ENCODE results near the gene PLCD3.

DNA sequence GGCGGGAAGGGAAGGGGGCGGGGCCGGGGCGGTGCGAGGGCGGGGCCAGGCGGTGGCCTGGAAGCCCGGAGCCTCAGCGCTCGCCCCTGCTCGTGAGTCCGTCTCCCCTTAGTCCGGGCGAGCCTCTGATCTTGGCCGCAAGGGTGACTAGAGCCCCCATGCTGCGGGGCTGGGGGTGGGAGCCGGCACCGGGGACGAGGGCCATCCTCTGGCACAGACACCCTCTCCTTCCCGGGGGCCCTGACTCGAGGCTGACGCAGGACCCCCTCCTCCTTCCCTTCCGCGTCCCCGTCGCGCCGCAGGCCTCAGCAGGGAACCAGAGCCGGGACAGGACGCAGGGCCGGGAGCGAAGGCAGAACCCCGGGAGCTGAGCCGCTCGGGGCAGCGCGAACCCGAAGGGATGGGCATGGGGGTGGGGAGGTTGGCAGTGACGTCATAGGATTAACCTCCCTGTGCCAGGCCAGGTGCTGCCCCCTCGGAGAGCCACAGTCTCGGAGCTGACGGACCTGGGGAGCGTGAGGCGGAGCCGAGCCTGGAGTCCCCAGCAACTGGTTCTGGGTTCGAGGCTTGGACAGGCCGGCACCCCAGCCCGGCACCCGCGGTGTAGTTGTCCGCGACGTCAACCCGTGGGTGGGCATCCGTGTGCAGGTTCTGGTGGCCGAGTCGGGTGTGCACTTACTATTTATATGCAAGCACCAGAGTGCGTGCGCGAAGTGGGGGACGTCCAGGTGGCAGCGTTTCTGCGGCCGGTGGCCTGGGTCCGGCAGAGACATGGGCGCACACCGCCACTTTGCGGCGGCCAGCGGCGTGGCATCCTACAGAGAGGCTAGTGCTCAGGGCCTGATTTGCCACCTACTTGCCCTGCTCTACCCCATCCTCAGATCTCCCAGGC lies 503 bp upstream of the PLCD3 start:
- TF ChIP-seq POLR2A (IDR thresholded peaks at IDR 0.05), result peak in 1 of 2 donors; percentile 29
- TF ChIP-seq, protein P1, sequence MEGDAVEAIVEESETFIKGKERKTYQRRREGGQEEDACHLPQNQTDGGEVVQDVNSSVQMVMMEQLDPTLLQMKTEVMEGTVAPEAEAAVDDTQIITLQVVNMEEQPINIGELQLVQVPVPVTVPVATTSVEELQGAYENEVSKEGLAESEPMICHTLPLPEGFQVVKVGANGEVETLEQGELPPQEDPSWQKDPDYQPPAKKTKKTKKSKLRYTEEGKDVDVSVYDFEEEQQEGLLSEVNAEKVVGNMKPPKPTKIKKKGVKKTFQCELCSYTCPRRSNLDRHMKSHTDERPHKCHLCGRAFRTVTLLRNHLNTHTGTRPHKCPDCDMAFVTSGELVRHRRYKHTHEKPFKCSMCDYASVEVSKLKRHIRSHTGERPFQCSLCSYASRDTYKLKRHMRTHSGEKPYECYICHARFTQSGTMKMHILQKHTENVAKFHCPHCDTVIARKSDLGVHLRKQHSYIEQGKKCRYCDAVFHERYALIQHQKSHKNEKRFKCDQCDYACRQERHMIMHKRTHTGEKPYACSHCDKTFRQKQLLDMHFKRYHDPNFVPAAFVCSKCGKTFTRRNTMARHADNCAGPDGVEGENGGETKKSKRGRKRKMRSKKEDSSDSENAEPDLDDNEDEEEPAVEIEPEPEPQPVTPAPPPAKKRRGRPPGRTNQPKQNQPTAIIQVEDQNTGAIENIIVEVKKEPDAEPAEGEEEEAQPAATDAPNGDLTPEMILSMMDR (IDR thresholded peaks at IDR 0.05), result peak; percentile 64 to 88 (median 80)
